T47D (cell line): Measurements from ENCODE around the gene TNS3.

Experiments
- DNase-seq, 2 experiments: peaks; one replicate each; pipeline versions ENCODE4 v3.0.0 to v3.0.0-alpha.2; 2011 to 2012; ENCODE audit warnings: low read depth in 1 of 2, low spot score in 1 of 2
- JUND ChIP-seq: IDR thresholded peaks from 2 replicates; pipeline ENCODE4 v1.6.1; 2012; ENCODE audit warnings: low read depth
- in situ Hi-C: cut with HindIII; loops from 2 replicates; pipeline ENCODE4 v1.10.0; 2016; ENCODE audit warnings: low sequenced_read_pairs, low pct_unique_long_range_greater_than_20kb

Gene TNS3

DNA sequence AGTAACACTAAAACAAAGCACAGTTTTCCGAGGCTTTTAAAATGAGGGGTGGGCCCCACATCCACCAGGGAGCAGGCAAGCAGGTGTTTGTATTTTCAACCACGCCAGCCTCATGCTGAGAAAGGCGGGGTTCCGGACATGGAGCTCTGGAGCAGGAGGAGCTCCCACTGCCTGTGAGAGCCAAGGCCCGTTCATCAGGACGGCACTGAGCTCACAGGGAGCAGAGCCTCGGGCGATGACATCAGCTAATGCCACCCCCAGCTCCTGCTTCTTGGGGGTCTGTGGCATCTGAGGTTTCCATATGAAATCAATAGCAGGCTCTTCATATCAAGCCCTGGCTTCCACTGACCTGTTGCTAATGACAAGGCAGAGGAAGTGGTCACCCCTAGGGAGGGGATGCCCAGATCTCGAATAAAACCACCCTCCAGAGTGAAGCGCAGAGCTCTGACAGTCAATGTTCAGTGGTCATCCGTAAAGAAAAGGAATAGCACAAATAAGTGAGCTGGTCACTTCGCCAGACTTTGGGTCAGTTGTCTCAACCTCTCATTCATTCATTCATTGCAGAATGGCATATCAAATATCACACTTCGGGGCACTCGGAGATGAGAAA, 89.1 kb downstream of the TNS3 start:
- no peak for DNase-seq
- in situ Hi-C loops, result no loop called here
- no peak for TF ChIP-seq JUND

DNA sequence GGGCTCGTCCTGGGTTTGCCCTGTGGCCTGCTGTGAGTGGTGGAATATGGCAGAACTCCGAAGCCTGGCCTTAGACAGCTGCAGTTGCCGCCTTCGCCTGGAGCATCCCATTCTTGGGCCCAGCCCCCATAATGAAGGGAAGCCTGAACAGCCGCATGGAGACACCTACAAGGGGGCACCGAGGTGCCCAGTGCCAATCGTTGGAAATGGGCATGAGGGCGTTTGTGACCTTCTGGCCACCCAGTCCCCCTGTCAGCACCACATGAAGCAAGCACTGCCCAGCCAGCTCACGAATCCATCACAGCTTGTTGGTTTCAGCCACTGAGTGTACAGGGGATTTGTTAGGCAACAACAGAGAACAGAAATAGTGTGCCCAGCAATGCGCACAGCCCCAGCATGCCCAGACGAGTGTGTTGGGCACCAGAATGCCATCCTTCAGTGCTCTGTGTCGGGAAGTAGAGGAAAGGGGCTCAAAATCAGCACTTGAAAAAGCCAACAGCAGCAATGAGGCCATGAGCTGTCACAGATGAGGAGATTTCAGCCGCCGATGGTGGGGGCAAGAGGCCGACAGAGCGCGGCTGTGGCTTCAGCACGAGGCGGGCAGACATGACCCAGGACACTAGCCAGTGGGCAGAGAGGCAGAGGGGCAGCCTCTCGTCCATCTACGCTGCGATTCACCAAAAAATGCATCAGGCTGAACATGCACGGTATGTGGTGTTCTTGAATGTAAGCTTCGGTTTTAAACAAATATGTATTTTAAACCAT, 91.2 kb downstream of the TNS3 start:
- DNase-seq, result no peak
- no peak for TF ChIP-seq JUND
- in situ Hi-C loops, result no loop called here

DNA sequence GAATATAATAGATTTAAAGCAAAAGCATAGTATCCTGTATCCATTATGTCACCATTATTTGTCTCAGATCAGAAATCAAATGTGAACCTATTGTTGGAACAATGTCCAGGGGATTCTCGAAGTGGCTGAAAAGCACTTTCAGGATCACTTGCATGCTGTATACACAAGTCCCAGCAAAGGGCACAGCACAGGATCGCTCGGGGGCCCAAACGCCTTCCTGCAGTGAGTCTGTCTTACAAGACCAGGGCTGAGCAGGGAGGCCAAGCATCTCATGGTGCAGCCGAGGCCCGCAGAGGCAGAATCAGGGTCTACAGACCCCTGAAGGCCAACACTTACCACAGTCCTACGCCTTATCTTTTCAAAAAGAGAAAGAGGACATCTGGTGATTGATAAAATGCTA, 92.3 kb downstream of the TNS3 start:
- no peak for DNase-seq
- no peak for TF ChIP-seq JUND
- in situ Hi-C loops, result no loop called here

DNA sequence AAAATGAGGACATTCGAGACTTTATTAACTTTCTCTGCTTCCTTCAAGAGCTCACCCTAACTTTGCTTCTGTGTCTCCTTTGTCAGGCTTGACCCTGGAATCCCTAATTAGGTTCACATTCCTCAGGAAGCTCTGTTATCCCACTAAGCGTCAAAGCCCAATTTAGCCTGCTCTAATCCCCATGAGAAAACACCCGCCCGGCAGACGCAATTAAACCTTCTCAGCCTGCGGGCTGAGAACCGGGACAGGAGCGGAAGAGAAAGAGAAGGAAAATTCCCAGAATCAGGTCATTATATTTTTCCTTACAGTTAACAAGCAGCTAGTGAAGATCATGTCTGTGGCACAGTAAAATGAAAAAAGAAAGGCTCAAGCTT, 93.0 kb downstream of the TNS3 start:
- DNase-seq, result no peak
- in situ Hi-C loops, result no loop called here
- no peak for TF ChIP-seq JUND

DNA sequence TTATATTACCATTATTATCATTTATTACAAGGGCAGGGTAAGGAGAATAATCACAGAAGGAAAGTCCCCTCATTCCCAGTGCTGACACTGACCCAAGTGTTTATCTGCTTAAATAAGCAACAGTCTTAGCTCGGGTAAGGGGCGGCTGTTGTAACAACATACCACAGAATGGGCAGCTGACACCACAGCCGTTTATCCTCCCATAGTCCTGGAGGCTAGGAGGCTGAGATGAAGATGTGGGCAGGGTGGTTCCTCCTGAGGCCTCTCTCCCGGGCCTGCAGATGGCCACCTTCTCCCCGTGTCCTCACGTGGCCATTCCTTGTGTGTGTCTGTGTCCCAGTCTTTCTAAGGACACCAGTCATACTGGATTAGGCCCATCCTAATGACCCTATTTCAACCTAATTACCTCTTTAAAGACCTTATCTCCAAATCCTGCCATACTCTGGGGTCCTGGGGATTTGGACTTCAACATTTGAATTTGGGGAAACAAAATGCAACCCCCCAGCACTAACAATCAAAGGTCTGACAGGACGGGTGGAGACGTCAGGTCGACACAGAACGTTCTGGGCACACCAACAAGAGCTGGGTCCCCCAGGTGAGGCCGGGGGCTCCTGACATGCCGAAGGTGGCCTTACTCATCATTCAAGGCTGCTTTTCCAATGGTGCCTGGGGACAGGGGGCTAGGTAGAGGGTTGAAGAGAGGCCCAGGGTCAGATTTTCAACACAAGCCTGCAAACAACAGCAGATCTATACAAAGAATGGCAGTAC, 93.5 kb downstream of the TNS3 start:
- TF ChIP-seq JUND, result no peak
- in situ Hi-C loops, result no loop called here
- no peak for DNase-seq

DNA sequence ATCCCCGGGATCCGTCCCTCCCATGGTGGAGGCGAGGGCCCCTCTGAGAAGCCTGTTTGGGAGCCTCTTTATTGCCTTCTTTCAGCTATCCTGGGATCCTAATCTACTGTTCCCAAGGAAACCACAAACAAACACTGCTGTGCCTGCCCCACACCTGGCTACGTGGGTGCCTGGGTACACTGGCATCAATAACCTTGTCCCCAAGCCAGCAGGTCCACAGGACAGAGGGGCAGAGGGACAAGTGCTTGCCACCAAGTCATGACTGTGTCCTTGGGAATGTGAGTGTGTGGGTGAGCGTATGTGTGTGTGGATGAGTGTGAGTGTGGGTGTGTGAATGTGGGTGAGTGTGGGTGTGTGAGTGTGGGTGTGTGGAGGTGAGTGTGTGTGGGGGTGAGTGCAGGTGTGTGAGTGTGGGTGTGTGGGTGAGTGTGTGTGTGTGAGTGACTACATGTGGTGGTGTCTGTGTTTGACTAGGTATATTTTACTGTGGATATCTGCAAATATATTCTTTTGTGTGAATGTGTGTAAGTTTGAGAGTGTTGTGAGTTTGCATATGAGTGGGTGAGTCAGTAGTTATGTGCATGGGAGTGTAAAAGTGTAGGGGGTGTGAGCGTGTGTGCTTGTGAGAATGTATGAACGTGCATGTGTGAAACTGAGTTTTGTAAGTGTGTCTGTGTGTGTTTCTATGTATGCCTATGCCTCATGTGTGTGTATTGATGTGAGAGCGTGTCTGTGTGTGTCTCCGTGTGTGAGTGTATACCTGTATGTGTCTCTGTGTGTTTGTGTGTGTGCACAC, 96.1 kb downstream of the TNS3 start:
- peak in 1 of 2 experiments; percentile 83 for DNase-seq
- no peak for TF ChIP-seq JUND
- in situ Hi-C loops, result no loop called here

DNA sequence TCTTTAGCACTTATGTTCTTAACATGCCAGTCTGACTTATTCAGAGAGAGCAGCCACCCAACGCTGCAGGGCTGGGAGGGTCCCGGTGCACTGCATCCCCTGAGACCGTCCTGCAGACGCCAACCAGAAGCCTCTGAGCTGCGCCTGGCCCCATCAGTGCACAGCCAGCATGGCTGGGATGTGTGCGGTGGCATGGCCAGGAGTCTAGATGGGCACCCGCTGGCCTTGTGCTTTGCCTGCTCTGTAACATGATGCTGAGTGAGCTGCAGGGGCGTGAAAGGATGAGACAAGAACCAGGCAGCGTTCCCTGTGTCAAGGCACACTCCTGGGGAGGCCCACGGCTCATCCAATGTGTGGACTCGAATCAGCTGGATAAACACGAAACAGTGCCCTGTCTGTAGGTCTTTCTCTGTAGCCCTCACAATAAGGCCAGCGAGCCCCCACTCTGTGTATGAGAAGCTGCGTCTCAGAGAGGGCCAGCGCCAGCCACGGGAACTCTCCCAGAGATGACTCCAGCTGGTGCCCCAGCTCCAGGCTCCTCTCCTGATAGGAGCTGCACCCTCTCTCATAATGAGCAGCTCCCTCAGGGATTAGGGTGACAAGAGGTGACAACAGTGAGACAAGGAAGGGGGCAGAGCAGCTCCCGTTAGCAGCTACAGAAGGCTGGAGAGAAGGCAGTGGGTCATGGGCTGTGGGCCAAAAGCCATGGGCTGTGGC, 96.8 kb downstream of the TNS3 start:
- DNase-seq, result no peak

DNA sequence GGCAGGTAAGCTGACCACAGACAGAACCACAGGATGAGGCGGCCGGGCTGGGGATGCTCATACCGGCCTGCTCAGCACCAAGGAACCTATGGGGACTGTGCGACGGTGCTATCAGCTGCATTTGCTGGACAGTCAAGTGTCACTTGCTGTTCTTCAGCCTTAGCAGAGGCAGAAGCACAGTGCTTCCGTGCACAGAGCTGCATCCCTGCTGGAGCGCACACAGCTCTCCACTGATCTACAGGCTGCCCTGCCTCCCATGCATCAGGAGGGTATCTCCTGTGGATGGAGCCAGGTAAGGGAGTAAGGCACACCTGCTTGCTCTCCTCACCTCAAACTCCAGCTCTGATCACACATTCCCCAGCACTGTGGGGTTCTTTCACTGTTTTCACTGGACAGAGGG, 97.5 kb downstream of the TNS3 start:
- no peak for TF ChIP-seq JUND
- no peak for DNase-seq
- in situ Hi-C loops, result no loop called here

More for the DNA sequence above, 96.8 kb downstream of the TNS3 start:
- in situ Hi-C loops, result no loop called here
- no peak for TF ChIP-seq JUND

DNA sequence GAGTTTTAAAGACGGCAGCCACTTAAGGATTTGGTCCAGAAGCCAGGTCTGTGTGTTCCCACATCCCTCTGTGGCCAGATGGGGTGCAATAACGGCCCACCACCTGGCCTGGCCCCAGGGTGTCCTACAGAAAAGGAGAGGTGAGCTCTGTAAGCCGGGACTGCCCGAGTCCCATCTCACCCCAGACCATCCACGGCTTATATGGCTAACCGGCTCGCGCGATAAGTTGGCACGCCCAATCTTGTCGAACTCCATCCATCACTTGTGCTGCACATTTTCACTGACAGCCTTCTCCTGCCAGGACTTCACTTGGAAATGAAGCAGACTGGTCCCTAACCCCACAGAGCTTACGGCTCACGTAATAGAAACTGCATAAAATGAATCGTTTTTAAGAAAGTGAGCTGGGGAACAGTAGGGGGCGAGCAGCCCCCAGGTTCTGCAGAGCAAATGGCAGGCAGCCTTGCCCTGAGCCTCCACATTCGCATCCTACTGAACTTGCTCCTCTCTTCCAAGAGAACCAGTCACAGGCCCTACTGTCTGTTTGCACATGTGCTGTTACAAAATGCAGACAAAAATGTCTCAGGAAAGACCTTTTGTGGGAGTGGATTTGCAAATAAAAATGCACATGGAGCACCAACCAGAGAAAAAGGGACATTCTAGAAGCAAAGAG, 98.2 kb downstream of the TNS3 start:
- DNase-seq, result no peak
- TF ChIP-seq JUND, result no peak
- in situ Hi-C loops, result no loop called here

DNA sequence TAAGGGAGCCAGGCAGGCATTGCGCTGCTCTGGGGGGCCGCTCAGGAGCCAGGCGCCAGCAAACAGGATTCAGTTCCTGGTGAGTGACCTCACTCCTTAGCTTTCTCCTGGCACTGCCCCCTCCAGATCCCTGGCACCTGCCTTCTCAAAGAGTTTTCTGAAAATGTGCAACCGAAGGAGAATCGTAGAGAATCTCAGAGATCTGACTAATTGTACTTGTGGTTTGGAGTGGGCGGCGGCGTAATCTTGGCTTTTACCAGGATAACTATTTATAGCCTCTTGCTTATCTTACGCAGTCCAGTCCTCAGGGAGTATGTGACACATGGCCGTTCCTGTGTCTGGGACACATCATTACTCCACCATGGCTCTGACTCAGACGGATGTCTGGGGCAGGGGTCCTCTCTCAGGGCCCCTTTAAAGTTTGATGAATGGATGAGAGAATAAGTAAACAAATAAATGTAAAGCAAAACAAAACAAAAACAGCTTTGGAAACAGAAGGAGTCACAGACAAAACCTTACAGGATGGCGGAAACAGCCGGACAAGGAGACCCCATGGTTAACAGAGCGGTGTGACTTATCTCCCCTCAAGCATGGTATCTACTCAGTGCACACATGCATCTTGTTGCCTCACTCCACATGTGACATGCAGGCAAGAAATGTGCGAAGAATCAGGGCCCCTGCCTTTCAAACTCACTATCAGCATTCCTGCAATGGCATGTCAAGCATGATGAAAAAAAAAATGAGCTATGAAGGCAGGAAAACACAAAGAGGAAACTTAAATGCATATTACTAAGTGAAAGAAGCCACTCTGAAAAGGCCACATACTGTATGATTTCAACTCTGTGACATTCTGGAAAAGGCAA, 99.7 kb downstream of the TNS3 start:
- in situ Hi-C loops, result no loop called here
- TF ChIP-seq JUND, result no peak
- DNase-seq, result no peak

DNA sequence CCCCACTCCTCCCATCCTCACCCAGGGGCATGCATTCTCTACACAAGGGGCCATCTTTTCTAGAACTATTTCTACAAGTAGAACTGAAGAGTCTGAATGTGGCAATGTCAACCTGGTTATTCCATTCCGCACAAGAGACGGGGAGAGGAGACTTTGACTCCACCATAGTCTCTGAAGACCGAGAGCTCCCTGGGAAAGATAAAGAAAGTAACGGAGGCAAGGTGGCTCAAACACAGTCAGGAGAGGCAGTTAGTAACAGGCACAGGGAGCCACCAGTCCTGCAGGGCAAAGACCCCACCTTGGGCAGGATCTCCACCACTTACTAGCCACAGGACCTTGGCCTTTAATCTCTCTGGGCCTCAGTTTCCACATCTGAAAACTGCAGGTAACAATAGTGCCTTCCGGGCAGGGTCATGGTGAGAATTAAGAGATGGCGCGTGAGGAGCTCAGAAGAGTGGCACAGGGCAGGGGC, 100.3 kb downstream of the TNS3 start:
- no peak for TF ChIP-seq JUND
- no peak for DNase-seq
- in situ Hi-C loops, result no loop called here
